GM19043 (cell line): Measurements from ENCODE around the gene FRMD8.

Source experiments
- ATAC-seq: cut with Tn5 transposase; IDR thresholded peaks from one replicate; pipeline ENCODE4 v1.9.1; 2021; ENCODE audit warnings: low read depth; ENCODE audit not compliant: unreplicated experiment

The FRMD8 gene

DNA sequence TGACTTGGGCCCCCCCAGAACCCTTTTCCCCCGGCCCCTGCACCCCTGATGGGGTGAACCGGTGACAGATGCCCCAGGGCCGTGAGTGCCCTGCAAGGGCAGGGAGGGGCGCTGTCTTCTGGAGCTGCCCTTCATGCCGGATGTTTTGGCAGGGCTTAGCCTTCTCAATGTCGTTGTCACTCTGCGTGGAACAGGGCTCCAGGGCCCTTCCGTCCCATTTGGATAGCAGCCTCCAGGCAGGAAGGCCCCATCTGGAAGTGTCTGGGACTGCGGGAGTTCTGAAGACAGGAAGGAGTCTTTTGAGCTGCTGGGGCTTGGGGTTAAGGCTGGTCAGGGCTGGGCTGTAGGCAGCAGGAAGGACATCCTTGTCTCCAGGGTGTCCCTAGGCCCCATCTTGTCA, 4.6 kb downstream of the FRMD8 start:
- ATAC-seq: no peak

- no peak for ATAC-seq
Measured at GRCh38 chr11:65392186-65392829, 5.9 kb downstream of the FRMD8 start.

GRCh38 chr11:65392899-65393298, 6.5 kb downstream of the FRMD8 start:
- ATAC-seq: no peak

DNA sequence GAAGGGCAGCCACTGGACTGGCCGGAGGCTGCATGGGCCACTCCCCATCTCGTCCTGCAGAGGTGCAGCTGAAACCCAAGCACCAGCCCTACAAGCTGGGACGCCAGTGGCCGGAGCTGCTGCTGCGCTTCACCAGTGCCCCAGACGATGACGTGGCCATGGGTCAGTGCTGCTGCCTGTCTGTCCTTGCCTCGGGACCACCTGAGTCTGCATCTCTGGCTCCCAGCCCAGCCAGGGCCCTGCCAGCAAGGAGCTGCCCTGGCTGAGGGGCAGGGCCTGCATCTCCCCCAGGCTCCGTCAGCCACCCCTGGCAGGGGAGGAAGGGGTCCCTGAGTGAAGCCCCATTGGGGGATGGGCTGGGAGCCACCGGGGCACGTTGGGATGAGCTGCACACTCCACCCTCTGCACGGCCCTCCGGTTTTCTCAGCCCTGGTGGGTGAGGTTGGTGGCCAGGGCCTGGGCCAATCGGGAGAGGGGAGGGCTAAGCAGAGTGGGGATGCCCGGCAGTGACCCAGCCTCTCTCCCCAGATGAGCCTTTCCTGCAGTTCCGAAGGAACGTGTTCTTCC, 7.2 kb downstream of the FRMD8 start:
- no peak for ATAC-seq

DNA sequence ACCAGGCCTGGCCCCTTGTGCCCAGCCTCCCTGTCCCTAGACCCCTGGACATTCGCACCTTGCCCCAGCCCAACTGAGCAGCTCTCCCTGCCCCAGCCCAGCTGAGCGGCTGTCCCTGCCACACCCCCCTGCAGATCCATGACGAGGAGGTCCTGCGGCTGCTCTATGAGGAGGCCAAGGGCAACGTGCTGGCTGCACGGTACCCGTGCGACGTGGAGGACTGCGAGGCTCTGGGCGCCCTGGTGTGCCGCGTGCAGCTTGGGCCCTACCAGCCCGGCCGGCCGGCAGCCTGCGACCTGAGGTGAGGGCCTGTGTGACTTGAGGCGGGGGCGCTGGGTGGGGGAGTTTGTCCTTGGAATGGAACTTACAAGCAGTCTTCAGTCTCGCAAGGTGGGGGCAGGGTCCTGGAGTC, 7.7 kb downstream of the FRMD8 start:
- ATAC-seq: no peak

DNA sequence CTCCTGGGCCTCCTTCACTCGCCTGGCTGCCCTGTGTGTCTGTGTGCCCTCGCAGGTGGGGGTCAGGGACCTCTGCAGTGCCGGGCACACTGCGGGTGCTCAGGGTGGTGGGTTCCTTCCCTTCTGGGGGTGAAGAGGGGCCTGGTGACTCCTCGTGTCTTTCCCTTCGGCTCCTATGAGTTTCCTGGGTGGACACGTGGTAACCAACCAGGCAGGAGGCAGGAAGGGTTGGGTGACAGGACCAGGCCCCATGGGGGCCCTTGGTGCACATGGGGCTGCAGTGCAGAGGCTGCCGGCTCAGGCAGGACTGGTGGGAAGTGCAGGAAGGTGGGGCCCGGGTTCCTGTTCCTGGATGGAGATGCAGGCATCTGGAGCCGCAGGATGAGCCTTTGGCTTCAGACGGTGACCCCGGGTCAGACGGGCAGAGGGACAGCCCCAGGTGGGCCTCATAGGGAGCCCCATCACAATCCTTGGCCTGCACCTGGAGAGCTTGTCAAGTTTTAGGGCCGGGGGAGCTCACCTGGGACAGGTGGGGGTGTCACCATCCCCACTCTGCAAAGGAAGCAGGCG, 9.6 kb downstream of the FRMD8 start:
- no peak for ATAC-seq

- no peak for ATAC-seq
Measured at GRCh38 chr11:65396769-65397745, 10.6 kb downstream of the FRMD8 start.

- no peak for ATAC-seq
Measured at GRCh38 chr11:65398362-65398910, 12.0 kb downstream of the FRMD8 start.

- no peak for ATAC-seq
Measured at GRCh38 chr11:65399249-65399648, 12.8 kb downstream of the FRMD8 start.

DNA sequence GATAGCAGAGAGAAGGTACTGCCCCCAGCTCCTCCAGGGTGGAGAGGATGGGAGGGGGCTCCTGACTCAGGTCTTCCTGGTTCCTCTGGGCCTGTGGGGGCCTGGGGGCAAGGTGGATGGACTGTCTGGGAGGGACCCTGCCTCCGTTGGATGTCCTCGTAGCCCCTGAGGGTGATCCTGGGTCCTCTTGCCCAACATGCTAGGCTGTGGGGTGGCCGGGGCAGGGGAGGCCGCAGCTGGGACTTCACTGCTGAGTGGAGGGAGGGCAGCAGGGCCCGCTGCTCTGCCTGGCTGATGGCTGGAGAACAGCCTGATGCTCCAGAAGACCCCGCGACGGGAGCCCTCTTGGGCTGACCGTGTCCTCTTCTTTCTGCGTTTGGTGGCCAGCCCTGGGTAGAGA, 13.4 kb downstream of the FRMD8 start:
- no peak for ATAC-seq

- ATAC-seq: no peak
Measured at GRCh38 chr11:65400307-65401072, 14.1 kb downstream of the FRMD8 start.

DNA sequence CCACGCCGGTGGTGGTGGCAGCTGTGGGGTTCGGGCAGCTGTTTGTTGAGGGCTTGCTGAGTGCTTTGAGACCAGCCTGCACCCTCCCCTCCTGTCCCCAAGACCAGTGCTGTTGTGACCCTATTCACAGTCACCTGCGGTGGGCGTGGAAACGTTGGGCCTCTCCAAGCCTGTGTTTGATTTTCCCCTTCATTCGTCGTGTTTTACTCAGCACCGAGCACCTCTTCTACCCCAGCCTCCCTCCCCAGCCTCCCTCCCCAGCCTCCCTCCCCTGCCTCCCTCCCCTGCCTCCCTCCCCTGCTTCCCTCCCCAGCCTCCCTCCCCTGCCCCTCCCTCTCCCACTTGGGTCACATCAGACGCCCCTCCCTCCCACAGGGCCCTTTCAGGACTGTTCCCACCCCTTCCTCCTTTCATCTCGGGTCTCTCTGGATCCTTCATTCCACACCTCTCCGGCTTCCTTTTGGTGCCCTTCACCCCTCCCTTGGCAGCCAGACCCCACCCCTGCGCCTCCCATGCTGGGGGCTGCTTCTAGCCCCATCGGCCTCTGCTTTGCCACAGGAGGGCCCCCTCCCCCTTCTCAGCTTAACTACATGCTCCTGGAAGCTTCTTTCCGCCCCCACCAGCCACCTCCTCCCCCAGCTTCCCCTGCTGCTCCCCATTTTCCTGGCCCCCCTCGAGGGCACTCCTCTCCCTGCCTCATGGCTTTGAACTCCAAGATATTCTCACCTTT, 14.8 kb downstream of the FRMD8 start:
- ATAC-seq: no peak

- no peak for ATAC-seq
Measured at GRCh38 chr11:65401803-65402248, 15.4 kb downstream of the FRMD8 start.

DNA sequence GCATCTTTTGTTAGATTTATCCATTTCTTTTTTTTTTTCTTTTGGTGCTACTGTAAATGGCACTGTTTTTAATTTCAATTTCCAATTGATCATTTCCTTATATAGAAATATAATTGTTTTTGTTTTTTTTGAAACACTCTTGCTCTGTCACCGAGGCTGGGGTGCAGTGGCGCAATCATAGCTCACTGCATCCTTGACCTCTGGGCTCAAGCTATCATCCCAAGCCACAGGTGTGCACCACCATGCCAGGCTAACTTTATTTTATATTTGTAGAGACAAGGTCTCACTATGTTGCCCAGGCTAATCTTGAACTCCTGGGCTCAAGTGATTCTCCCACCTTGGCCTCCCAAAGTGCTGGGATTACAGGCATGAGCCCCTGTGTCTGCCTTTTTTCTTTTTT, 16.4 kb downstream of the FRMD8 start:
- ATAC-seq: no peak

- ATAC-seq: no peak
Measured at GRCh38 chr11:65403607-65404121, 17.2 kb downstream of the FRMD8 start.

DNA sequence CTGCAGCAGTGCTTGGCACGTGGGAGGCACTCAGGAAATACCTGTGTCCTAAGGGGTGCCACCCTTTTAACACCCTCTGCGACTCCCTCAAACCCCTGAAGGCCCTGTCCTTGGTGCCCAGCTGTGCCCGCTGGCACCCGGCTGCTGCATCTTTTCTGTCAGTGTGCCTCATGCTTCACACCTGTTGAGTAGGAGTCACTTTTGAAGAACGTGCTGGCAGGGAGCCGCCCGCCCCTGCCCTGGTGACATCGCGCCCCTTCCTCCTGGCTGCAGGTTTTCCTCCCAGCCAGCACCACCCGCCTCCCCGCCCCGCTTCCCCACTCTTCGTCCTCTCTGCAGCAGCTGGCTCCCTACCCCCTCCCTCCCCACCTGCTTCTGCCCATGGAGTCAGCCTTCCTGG, 17.8 kb downstream of the FRMD8 start:
- no peak for ATAC-seq

GRCh38 chr11:65404638-65405339, 18.4 kb downstream of the FRMD8 start:
- no peak for ATAC-seq

GRCh38 chr11:65410936-65411680, 24.7 kb downstream of the FRMD8 start:
- ATAC-seq: no peak
